ENCODE measurements around the gene MAN2B2.

DNA sequence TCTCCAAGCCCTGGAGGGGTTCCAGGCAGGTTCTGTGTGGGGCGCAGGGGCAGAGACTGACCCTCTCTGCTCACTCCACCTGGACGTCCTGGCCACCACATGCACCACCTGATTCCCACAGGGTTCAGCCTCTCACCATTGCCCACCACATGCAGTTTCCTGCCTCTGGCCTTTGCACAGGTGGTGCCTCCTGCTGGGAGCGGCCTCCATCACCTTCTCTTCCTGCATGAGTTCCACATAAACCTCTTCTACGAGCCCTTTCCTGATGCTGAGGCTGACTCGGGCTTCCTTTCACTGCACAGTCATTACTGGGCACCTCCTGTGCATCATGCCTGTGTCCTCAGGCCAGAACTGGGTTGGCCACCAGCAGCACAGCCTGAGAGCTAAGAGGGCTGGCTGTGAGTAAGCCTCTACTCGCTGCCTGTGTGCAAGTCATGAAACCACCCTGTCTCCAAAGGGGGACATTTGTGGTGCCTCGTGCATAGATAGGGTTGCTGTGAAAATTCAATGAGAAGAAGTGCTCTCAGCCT, 19.9 kb downstream of the MAN2B2 start:
- TF ChIP-seq, protein P1, sequence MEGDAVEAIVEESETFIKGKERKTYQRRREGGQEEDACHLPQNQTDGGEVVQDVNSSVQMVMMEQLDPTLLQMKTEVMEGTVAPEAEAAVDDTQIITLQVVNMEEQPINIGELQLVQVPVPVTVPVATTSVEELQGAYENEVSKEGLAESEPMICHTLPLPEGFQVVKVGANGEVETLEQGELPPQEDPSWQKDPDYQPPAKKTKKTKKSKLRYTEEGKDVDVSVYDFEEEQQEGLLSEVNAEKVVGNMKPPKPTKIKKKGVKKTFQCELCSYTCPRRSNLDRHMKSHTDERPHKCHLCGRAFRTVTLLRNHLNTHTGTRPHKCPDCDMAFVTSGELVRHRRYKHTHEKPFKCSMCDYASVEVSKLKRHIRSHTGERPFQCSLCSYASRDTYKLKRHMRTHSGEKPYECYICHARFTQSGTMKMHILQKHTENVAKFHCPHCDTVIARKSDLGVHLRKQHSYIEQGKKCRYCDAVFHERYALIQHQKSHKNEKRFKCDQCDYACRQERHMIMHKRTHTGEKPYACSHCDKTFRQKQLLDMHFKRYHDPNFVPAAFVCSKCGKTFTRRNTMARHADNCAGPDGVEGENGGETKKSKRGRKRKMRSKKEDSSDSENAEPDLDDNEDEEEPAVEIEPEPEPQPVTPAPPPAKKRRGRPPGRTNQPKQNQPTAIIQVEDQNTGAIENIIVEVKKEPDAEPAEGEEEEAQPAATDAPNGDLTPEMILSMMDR (IDR thresholded peaks at IDR 0.05), result no peak
- TF ChIP-seq POLR2A (IDR thresholded peaks at IDR 0.05), result no peak
